Testis (tissue), 2 donors: ENCODE results near the gene CFAP20DC.
"Not testable (repeated sequence)": the region's sequence is repeated elsewhere in the genome, so short reads cannot be mapped to it uniquely, and the experiment has no call there.

ENCODE experiments used
- CTCF ChIP-seq, 3 experiments: fragments of 450-650 bp in 2 of 3; fragments of 200-600 bp in 1 of 3; sonication (generic) in 1 of 3; IDR thresholded peaks; one replicate each; pipeline ENCODE4 v1.5.1; 2016 to 2019; ENCODE audit warnings: antibody characterized with exemption in 3 of 3, mild to moderate bottlenecking in 2 of 3, moderate library complexity in 1 of 3
- POLR2A ChIP-seq: fragments of 450-650 bp; IDR thresholded peaks from one replicate; pipeline ENCODE4 v1.6.1; 2017; ENCODE audit warnings: antibody characterized with exemption, mild to moderate bottlenecking, moderate library complexity

GRCh38 chr3:58704304-58704703 lies 345.5 kb downstream of the CFAP20DC start:
- TF ChIP-seq CTCF (IDR thresholded peaks at IDR 0.05); POLR2A: not testable (repeated sequence)
